HG02970 (cell line): ENCODE data around the gene LIPC.

Experiments
- ATAC-seq: cut with Tn5 transposase; IDR thresholded peaks from one replicate; pipeline ENCODE4 v1.9.1; 2021; ENCODE audit warnings: mild to moderate bottlenecking, moderate library complexity, moderate number of reproducible peaks; ENCODE audit not compliant: unreplicated experiment, low FRiP score

LIPC gene

GRCh38 chr15:58512522-58512921 is 80.7 kb downstream of the LIPC start:
- no peak for ATAC-seq

GRCh38 chr15:58513008-58513407 is 81.2 kb downstream of the LIPC start:
- no peak for ATAC-seq

GRCh38 chr15:58513726-58514336 is 82.0 kb downstream of the LIPC start:
- ATAC-seq: no peak

GRCh38 chr15:58515807-58516206 is 84.0 kb downstream of the LIPC start:
- ATAC-seq: no peak

GRCh38 chr15:58517252-58517681 is 85.5 kb downstream of the LIPC start:
- ATAC-seq: no peak

GRCh38 chr15:58517682-58518525 is 86.1 kb downstream of the LIPC start:
- no peak for ATAC-seq

GRCh38 chr15:58518626-58519025 is 86.8 kb downstream of the LIPC start:
- ATAC-seq: no peak

- no peak for ATAC-seq
Observed at GRCh38 chr15:58519516-58519915, 87.7 kb downstream of the LIPC start.

- ATAC-seq: no peak
Observed at GRCh38 chr15:58520464-58520863, 88.7 kb downstream of the LIPC start.

- no peak for ATAC-seq
Observed at GRCh38 chr15:58520936-58521292, 89.1 kb downstream of the LIPC start.

GRCh38 chr15:58521293-58521991 is 89.7 kb downstream of the LIPC start:
- ATAC-seq: no peak

- no peak for ATAC-seq
Observed at GRCh38 chr15:58522391-58522790, 90.6 kb downstream of the LIPC start.

- no peak for ATAC-seq
Observed at GRCh38 chr15:58522865-58523264, 91.1 kb downstream of the LIPC start.

- no peak for ATAC-seq
Observed at GRCh38 chr15:58523634-58524033, 91.8 kb downstream of the LIPC start.

- ATAC-seq: no peak
Observed at GRCh38 chr15:58524247-58524646, 92.5 kb downstream of the LIPC start.

GRCh38 chr15:58525991-58526421 is 94.2 kb downstream of the LIPC start:
- no peak for ATAC-seq

GRCh38 chr15:58526647-58527192 is 94.9 kb downstream of the LIPC start:
- ATAC-seq: no peak

- ATAC-seq: no peak
Observed at GRCh38 chr15:58527573-58528187, 95.9 kb downstream of the LIPC start.

GRCh38 chr15:58528188-58528870 is 96.5 kb downstream of the LIPC start:
- no peak for ATAC-seq

GRCh38 chr15:58529041-58529440 is 97.2 kb downstream of the LIPC start:
- ATAC-seq: no peak
